T-helper 17 cell (primary cell): ENCODE results near the gene PRKCB. TPM values are rescaled to one million over a fixed set of nuclear protein-coding genes. Genes with fewer than 3 reads are reported as not detected.
"Not testable (repeated sequence)": the region's sequence is repeated elsewhere in the genome, so short reads cannot be mapped to it uniquely, and the experiment has no call there.

ENCODE experiments used
- ATAC-seq: fragments of 150-1000 bp; cut with Tn5 transposase; 2 replicates; pipeline ENCODE4 v1.10.0; 2021; ENCODE audit warnings: mild to moderate bottlenecking, moderate library complexity
- DNase-seq, 3 donors: peaks; one replicate each; pipeline versions ENCODE4 v3.0.0 to v3.0.0-alpha.2; 2020 to 2021
- H3K9me3 ChIP-seq: one replicate; pipeline ENCODE4 v1.7.0; 2013; ENCODE audit warnings: low read length, mild to moderate bottlenecking; ENCODE audit not compliant: control insufficient read depth, poor library complexity, severe bottlenecking
- H3K27ac Mint-ChIP-seq: one replicate; pipeline ENCODE4 v1.8.0; 2022; ENCODE audit warnings: mild to moderate bottlenecking, moderate library complexity, mixed read lengths
- H3K27me3 Mint-ChIP-seq: one replicate; pipeline ENCODE4 v1.8.0; 2022; ENCODE audit warnings: mixed read lengths
- H3K36me3 Mint-ChIP-seq: one replicate; pipeline ENCODE4 v1.8.0; 2022; ENCODE audit warnings: low read depth, mixed read lengths
- H3K4me1 Mint-ChIP-seq: one replicate; pipeline ENCODE4 v1.8.0; 2022; ENCODE audit warnings: mild to moderate bottlenecking, mixed read lengths
- H3K4me3 Mint-ChIP-seq: one replicate; pipeline ENCODE4 v1.8.0; 2022; ENCODE audit warnings: mild to moderate bottlenecking, moderate library complexity, mixed read lengths
- total RNA-seq, 4 donors: library from RNA in 2 of 4; stranded (reverse) in 2 of 4; gene quantifications; one replicate each; pipeline ENCODE4 v1.2.3 and lab custom pipeline; 2022 to 2026

Gene PRKCB
- total RNA-seq, 2 donors from 2014 or later: 122 to 137 TPM

DNA sequence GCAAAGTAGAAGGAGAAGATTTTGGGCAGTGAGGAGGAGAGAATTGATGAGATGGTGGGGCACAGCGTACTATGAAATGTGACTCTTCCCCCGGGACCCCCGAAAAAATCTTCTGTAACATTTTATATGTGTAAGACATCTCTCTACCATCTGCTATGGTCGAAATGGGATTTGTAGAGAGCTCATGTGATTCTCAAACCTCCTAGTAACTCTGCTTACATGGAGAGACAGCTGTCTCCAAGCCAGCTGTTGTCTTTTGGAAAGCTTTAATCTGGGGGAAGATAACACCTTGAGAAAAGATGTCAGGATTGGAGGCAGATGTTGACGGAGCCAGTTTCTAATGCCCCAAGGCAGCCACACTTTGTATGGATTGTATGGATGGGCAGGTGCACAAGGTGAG, 94.1 kb downstream of the PRKCB start:
- H3K27ac Mint-ChIP-seq: no peak overlapping the region
- no peak overlapping the region for H3K4me3 Mint-ChIP-seq
- H3K9me3 ChIP-seq: no peaks in the 10 kb centered on the region
- no peaks in the 10 kb centered on the region for H3K27me3 Mint-ChIP-seq
- ATAC-seq: no peak
- peaks cover 31% of the 10 kb centered on the region for H3K4me1 Mint-ChIP-seq
- no peak for DNase-seq
- H3K36me3 Mint-ChIP-seq: peaks cover 2% of the 10 kb centered on the region

DNA sequence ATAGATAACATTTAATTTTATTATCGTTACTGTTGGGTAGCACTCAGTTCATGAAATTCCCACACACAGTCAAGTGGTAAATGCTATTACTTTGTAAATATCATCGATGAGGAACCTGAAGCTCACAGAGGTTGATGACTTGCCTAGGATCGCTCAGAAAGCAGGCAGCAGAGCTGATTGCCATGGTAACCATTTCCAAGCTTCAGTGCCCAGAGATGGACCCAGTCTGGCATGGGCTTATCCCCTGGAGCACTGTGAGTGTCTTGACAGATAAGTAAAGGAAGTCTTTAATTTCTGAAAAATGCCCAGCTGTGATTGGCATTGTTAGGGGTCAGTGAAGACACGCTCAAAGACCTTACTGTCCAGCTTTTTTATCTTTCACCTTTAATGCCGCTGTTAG, 95.0 kb downstream of the PRKCB start:
- no peak for DNase-seq
- H3K4me1 Mint-ChIP-seq: peaks cover 32% of the 10 kb centered on the region
- H3K36me3 Mint-ChIP-seq: peaks cover 2% of the 10 kb centered on the region

DNA sequence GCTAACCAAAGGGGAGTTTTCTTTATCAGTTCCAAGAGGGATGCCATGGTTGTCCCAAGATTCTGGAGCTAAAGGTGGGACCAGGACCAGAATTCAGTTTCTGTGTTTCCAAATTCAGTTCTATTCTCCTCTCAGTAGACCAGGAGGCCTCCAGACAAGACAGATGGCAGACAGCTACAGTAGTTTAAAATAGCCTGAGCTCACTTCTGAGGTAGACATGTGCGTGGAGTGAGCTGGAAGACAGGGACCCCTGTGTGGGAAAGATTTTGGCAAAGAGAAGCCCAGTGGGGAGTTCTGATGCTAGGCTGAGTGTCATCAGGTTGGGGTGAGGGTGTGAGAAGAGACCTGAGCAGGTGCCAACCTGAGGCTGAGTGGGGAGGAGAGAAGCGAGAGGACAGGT, 95.4 kb downstream of the PRKCB start:
- Mint-ChIP-seq H3K4me1 (peaks cover 35% of the 10 kb centered on the region), H3K36me3 (peaks cover 2% of the 10 kb centered on the region), H3K27me3 (no peaks in the 10 kb centered on the region), H3K4me3 (peak overlapping the region; percentile 15), H3K27ac (no peak overlapping the region)
- no peak for DNase-seq
- no peaks in the 10 kb centered on the region for H3K9me3 ChIP-seq
- no peak for ATAC-seq

More for the DNA sequence above, 95.0 kb downstream of the PRKCB start:
- H3K27ac Mint-ChIP-seq: no peak overlapping the region
- H3K27me3 Mint-ChIP-seq: no peaks in the 10 kb centered on the region
- no peak for ATAC-seq
- H3K9me3 ChIP-seq: no peaks in the 10 kb centered on the region
- no peak overlapping the region for H3K4me3 Mint-ChIP-seq

DNA sequence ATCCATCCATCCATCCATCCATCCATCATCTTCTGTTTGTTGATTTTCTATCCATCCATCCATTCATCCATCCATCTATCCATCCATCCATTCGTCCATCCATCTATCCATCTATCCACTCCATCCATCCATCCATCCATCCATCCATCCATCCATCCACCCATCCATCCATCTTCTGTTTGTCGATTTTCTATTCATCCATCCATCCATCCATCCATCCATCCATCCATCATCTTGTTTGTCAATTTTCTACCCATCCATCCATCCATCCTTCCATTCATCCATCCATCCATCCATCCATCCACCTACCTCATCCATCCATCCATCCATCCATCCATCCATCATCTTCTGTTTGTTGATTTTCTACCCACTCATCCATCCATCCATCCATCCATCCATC, 97.9 kb downstream of the PRKCB start:
- DNase-seq, H3K4me3 Mint-ChIP-seq, H3K27me3 Mint-ChIP-seq, H3K9me3 ChIP-seq, H3K27ac Mint-ChIP-seq, H3K36me3 Mint-ChIP-seq, ATAC-seq: not testable (repeated sequence)
- H3K4me1 Mint-ChIP-seq: peaks cover 27% of the 10 kb centered on the region

DNA sequence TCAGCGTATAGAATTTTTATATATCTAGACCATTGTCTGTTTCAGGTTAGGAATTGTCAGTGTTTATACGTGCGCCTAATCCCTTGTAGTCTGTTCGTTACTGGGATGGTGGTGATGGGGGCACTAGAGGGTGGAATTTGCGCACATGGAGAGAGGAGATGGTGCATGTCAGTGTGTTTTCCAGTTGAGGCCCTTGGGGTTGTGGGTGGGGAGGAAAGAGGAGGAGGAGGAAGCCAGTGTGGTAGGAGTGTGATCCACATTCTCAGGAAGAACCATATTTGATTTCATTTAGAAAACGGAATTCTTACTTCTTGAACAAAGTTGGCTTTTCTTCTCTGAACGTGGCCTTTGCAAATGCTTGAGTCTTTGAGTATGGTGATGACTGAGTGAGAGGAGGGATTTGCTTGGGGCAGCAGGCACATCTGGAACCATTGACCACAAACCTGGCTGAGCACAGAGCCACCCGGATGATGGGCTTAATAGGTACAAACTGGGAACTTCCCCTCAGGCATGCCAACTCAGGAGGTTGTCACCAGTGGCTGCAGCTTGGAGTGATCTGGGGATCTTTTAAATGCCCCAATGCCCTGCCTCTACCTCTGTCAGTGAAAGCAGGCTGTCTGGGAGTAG, 98.9 kb downstream of the PRKCB start:
- H3K9me3 ChIP-seq: no peaks in the 10 kb centered on the region
- DNase-seq: no peak
- Mint-ChIP-seq H3K4me1 (peaks cover 27% of the 10 kb centered on the region), H3K4me3 (no peak overlapping the region), H3K27ac (peak overlapping the region; percentile 79), H3K36me3 (peaks cover 2% of the 10 kb centered on the region), H3K27me3 (no peaks in the 10 kb centered on the region)
- ATAC-seq: no peak

DNA sequence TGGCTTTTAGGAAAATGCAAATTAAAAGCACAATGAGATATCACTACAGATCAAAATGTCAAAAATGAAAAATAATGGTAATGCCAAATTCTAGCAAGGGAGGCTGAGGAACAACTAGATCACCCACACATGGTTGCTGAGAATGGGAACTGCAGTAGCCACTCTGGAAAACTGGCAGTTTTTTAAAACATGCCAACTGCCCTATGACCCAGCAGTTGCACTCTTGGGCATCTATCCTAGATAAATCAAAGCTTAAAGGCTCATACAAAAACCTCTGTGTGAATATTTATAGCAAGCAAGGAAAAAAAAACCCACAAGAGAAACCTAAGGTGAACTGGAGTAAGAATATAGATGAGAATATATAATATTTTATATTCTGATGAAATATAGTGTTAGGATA, 104.3 kb downstream of the PRKCB start:
- Mint-ChIP-seq H3K36me3 (peaks cover 2% of the 10 kb centered on the region), H3K27ac (no peak overlapping the region), H3K27me3 (no peaks in the 10 kb centered on the region), H3K4me1 (peaks cover 29% of the 10 kb centered on the region), H3K4me3 (no peak overlapping the region)
- no peaks in the 10 kb centered on the region for H3K9me3 ChIP-seq
- no peak for DNase-seq
- ATAC-seq: no peak

DNA sequence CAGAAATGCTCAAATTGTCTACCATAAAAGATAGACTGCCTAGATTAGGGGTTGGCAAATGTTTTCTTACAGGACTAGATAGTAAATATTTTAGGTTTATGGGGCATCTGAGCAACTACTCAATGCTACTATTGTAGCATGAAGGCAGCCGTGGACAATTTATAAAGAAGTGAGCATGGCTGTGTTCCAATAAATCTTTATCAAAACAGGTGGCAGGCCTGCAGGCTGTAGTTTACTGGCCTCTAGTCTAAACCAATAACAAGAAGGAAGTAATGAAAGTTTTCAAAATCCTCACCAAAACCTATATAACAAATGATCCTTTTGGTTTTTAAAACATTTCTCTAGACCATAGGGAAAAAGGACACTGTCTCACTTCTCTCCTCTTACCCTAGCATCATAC, 105.2 kb downstream of the PRKCB start:
- ATAC-seq (no peak), DNase-seq (no peak)
- Mint-ChIP-seq H3K27me3 (no peaks in the 10 kb centered on the region), H3K4me3 (no peak overlapping the region), H3K36me3 (peaks cover 2% of the 10 kb centered on the region), H3K27ac (peak overlapping the region; percentile 57), H3K4me1 (peaks cover 35% of the 10 kb centered on the region)
- H3K9me3 ChIP-seq: no peaks in the 10 kb centered on the region

DNA sequence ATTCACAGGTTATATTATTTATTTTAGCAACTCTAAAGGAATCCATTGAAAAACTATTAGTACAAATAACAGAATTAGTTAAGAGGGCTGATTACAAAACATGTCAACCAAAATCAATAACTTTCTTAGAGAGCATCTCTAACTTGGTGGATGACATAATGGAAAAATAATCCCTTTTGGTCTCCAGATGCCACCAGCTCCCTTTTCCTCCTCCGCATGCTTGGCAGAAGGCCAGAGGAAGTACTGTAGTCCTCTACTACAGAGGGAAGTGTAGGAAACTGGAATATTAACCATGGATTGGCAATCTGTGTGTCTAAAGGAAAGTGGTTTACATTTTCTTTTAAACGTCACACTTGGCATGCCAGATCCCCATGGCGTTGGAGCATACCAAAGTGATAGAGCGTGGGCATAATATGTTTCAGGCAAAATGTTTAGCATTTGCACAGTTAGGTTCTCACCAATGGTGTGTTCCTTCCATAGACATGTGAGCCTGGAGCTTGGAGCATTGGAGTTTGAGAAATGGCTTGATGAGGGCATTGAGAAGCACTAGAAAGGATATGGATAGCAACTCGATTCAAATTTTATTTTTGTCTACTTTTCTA, 106.3 kb downstream of the PRKCB start:
- no peak for DNase-seq
- Mint-ChIP-seq H3K4me3 (no peak overlapping the region), H3K27me3 (no peaks in the 10 kb centered on the region), H3K36me3 (peaks cover 2% of the 10 kb centered on the region), H3K27ac (no peak overlapping the region), H3K4me1 (peaks cover 40% of the 10 kb centered on the region)
- no peaks in the 10 kb centered on the region for H3K9me3 ChIP-seq
- ATAC-seq: no peak

DNA sequence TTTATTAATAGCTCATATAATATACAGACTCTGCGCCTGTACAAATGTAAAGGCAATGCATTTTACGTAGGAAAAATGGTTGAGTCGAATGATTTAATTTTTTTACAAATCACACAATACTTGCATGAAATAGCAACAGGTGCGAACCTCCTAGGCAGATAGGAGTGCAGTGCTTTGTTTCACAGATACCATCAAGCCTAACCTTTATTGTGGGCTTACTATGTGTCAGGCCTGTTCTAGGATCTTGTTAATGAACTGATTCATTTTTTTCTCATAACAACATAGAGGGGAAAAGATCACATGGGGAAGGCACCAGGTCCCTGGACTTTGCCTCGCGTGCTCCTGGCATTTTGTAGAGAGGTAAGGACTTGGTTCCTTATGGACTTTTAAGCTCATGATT, 107.8 kb downstream of the PRKCB start:
- no peaks in the 10 kb centered on the region for H3K27me3 Mint-ChIP-seq
- no peak overlapping the region for H3K27ac Mint-ChIP-seq
- H3K36me3 Mint-ChIP-seq: no peaks in the 10 kb centered on the region
- no peaks in the 10 kb centered on the region for H3K9me3 ChIP-seq
- ATAC-seq (no peak), DNase-seq (no peak)
- peaks cover 45% of the 10 kb centered on the region for H3K4me1 Mint-ChIP-seq
- no peak overlapping the region for H3K4me3 Mint-ChIP-seq

DNA sequence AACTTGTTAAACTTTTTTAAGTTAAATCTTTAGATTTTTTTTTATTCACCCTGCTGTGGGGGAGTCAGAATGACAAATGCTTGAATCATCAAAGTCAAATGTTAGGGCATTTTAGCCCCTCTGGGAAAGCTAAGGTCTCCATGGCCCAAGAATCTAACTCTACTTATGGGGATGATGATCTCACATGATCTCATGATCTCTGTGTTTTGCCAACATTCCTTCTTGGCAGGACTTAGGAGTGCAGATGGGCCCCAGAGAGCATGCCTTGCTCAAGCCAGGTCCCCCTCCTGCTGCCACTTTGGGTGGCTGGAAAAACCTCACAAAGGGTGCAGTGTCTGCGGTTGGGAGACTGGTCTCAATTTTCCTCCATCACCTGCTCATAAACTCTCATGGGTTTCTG, 108.6 kb downstream of the PRKCB start:
- peak overlapping the region; percentile 96 for H3K27ac Mint-ChIP-seq
- no peaks in the 10 kb centered on the region for H3K36me3 Mint-ChIP-seq
- H3K4me1 Mint-ChIP-seq: peaks cover 50% of the 10 kb centered on the region
- no peaks in the 10 kb centered on the region for H3K9me3 ChIP-seq
- H3K4me3 Mint-ChIP-seq: no peak overlapping the region
- ATAC-seq (no peak), DNase-seq (no peak)
- H3K27me3 Mint-ChIP-seq: no peaks in the 10 kb centered on the region

DNA sequence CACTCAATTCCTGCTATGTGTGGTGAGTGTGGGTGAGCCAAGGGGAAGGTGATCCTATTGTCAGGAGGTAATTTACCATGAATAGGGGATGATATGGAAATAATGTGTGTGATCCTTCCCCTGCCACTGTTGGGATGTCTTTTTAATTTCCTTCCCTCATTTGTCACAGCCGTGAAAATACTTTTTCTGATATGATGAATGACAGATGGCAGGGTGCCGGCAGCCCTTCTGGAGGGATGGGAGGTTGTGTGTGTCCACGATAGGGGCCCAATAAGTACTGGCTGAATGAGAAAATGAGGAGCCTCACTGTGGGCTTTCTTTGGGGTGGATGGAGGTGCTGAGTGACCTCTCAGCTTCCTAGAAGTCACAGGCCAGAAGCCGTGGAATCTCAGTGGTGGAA, 109.5 kb downstream of the PRKCB start:
- Mint-ChIP-seq H3K27ac (peak overlapping the region; percentile 96), H3K27me3 (no peaks in the 10 kb centered on the region), H3K36me3 (no peaks in the 10 kb centered on the region), H3K4me1 (peaks cover 52% of the 10 kb centered on the region), H3K4me3 (no peak overlapping the region)
- no peak for DNase-seq
- no peaks in the 10 kb centered on the region for H3K9me3 ChIP-seq
- no peak for ATAC-seq

DNA sequence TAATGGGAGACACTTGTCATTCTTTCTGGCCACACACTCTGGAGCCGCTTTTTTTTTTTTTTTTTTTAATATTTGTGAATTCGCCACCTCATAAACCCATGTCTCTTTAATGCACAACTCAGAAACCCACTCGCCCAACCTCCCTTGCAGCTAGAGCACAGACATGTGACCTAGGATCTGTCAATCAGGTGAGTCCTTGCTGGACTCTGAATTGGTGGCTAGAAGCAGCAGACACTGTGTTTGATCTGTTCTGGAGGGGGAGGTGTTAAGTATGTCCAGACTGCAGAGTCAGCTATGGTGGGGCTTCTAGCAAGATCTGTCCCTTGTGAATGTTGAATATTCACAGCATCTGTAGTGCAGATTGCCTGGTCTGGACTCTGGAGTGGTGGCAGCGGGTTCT, 112.1 kb downstream of the PRKCB start:
- H3K4me3 Mint-ChIP-seq: no peak overlapping the region
- DNase-seq: no peak
- ATAC-seq: no peak
- H3K36me3 Mint-ChIP-seq: no peaks in the 10 kb centered on the region
- peaks cover 73% of the 10 kb centered on the region for H3K4me1 Mint-ChIP-seq
- no peaks in the 10 kb centered on the region for H3K9me3 ChIP-seq
- peak overlapping the region; percentile 96 for H3K27ac Mint-ChIP-seq
- no peaks in the 10 kb centered on the region for H3K27me3 Mint-ChIP-seq

DNA sequence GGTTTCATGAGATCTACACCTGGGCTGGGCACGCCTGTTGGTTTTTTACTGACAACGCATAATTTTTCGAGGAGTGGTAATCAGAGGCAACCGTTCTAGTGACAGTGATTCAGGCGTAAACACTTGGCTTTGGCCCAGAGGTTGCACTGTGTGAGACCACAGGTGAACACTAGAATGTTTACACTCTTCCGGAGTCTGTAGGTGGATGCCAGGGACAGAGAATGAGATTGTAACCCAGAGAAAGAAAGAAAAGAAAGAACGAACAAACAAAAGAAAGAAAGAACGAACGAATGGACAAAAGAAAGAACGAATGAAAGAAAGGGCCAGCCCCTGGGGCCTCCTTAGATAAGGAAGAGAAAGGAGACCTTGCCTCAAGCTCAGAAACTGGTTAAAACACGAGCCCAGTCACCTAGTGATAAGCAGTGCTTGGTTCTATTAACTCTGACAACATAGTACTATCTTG, 113.2 kb downstream of the PRKCB start:
- Mint-ChIP-seq H3K27ac (peak overlapping the region; percentile 96), H3K36me3 (no peaks in the 10 kb centered on the region), H3K4me1 (peaks cover 78% of the 10 kb centered on the region), H3K4me3 (peak overlapping the region; percentile 93), H3K27me3 (no peaks in the 10 kb centered on the region)
- peak in 2 of 3 donors; percentile 10 to 38 for DNase-seq
- no peaks in the 10 kb centered on the region for H3K9me3 ChIP-seq
- ATAC-seq: peak; percentile 86
